Measurements from ENCODE around the gene KIF3B. TPM values are rescaled to one million over a fixed set of nuclear protein-coding genes. Genes with fewer than 3 reads are reported as not detected.
"Not testable (repeated sequence)": the region's sequence is repeated elsewhere in the genome, so short reads cannot be mapped to it uniquely, and the experiment has no call there.

KIF3B gene
- total RNA-seq, 1 experiment from 2014 or later: 21.7 TPM

DNA sequence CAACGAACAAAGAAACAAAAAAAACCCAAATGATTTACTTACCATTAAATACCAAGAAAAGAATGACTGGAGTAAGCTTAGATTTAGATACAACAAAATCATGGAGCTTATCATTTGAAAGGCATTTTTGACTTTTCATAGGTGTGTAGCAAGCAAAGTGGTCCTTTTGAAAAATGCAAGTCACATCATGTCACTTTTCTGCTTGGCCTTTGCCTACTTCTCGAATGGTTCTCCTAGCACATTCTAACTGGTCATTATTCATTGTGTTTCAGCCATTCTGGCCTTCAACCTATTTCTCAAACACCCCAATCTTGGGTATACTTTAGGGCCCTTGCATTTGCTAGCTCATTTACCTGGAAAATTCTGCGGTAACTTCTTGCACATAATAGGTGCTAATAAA lies 103.3 kb downstream of the KIF3B start:
- ChIA-PET CTCF (no interaction called here), POLR2A (interaction anchor here (0.6 to 1.0 kb wide), 3 partner anchors 16 to 21 kb away, joined by 3 to 5 read pairs (median 3); no protein-coding TSS in a partner anchor)
- BruUV-seq (replicated peaks): no TSS peak
- Mint-ChIP-seq H3K4me1 (ENCODE audit: insufficient read depth, unreplicated experiment) (peaks cover 9% of the 10 kb centered on the region), H3K27ac (ENCODE audit: low read depth, unreplicated experiment) (no peak overlapping the region), H3K27me3 (ENCODE audit: insufficient read depth, unreplicated experiment) (no peaks in the 10 kb centered on the region), H3K36me3 (ENCODE audit: insufficient read depth, unreplicated experiment) (peaks cover 55% of the 10 kb centered on the region), H3K4me3 (ENCODE audit: unreplicated experiment) (no peak overlapping the region), H3K9me3 (ENCODE audit: unreplicated experiment) (no peaks in the 10 kb centered on the region)
- no peak for DNase-seq (ENCODE audit: unreplicated experiment)
- intact Hi-C loops (cut with micrococcal nuclease): no loop called here
- no peak for TF ChIP-seq CTCF (IDR thresholded peaks at IDR 0.05; ENCODE audit: unreplicated experiment)

DNA sequence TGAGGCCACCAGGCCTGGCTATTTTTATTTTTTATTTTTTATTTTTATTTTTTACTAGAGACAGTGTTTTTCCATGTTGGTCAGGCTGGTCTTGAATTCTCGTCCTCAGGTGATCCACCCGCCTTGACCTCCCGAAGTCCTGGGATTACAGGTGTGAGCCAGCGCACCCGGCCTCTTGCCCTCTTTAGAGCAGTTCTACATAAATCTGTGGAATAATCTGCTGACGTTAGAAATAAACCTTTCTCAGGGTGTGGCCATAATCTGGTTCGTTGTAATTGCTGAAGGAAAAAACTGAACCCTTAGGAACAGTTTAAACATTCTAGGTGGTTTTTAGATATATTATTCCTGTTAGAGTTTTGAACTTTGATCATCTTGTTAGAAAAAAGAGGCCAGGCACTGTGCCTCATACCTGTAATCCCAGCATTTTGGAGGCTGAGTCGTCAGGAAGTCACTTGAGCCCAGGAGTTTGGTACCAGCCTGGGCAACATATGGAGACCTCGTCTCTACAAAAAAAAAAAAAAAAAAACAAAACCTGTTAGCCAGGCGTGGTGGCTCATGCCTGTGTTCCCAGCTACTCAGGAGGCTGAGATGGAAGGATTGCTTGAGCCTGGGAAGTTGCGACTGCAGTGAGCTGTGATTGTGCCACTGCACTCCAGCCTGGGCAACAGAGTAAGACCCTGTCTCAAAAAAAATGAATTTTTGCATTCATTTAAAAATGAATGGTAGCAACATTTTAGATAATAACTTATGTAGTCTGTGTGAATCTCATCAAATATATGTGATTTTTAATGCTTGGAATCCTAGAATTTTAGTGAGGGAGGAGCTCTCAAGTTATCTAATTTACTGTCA lies 104.9 kb downstream of the KIF3B start:
- no TSS peak for BruUV-seq (replicated peaks)
- no peaks in the 10 kb centered on the region for H3K9me3 Mint-ChIP-seq (ENCODE audit: unreplicated experiment)
- peaks cover 61% of the 10 kb centered on the region for H3K36me3 Mint-ChIP-seq (ENCODE audit: insufficient read depth, unreplicated experiment)
- intact Hi-C loops (cut with micrococcal nuclease): no loop called here
- H3K27ac Mint-ChIP-seq (ENCODE audit: low read depth, unreplicated experiment): no peak overlapping the region
- no peak for TF ChIP-seq CTCF (IDR thresholded peaks at IDR 0.05; ENCODE audit: unreplicated experiment)
- ChIA-PET POLR2A (interaction anchor here (1.0 kb wide), 1 partner anchor 23 kb away, joined by 3 read pairs; no protein-coding TSS in a partner anchor), CTCF (interaction anchor here (0.6 kb wide), 1 partner anchor 8 kb away, joined by 5 read pairs; no protein-coding TSS in a partner anchor)
- H3K4me1 Mint-ChIP-seq (ENCODE audit: insufficient read depth, unreplicated experiment): peaks cover 10% of the 10 kb centered on the region
- no peak for DNase-seq (ENCODE audit: unreplicated experiment)
- H3K4me3 Mint-ChIP-seq (ENCODE audit: unreplicated experiment): no peak overlapping the region
- no peaks in the 10 kb centered on the region for H3K27me3 Mint-ChIP-seq (ENCODE audit: insufficient read depth, unreplicated experiment)

- POLR2A ChIA-PET; H3K27ac Mint-ChIP-seq (ENCODE audit: low read depth, unreplicated experiment): not testable (repeated sequence)
Measured at GRCh38 chr20:32383441-32383840, 106.0 kb downstream of the KIF3B start.

More at GRCh38 chr20:32383441-32383840, 106.0 kb downstream of the KIF3B start:
- CTCF ChIA-PET; DNase-seq (ENCODE audit: unreplicated experiment); H3K9me3 Mint-ChIP-seq (ENCODE audit: unreplicated experiment); BruUV-seq (replicated peaks); H3K4me3 Mint-ChIP-seq (ENCODE audit: unreplicated experiment); intact Hi-C loops (cut with micrococcal nuclease); H3K27me3 Mint-ChIP-seq (ENCODE audit: insufficient read depth, unreplicated experiment): not testable (repeated sequence)
- H3K4me1 Mint-ChIP-seq (ENCODE audit: insufficient read depth, unreplicated experiment): peaks cover 15% of the 10 kb centered on the region
- peaks cover 55% of the 10 kb centered on the region for H3K36me3 Mint-ChIP-seq (ENCODE audit: insufficient read depth, unreplicated experiment)

Other genes starting within 250 kb of the KIF3B start
- gene HCK, start 225.4 kb upstream of the KIF3B start, total RNA-seq (2022): not detected in 2 replicates
- gene TM9SF4, start 167.9 kb upstream of the KIF3B start, total RNA-seq (2022): 50.6 and 52.3 TPM in 2 replicates
- 18.4 and 18.6 TPM in 2 replicates for gene PLAGL2, start 69.9 kb upstream of the KIF3B start, total RNA-seq (2022)
- gene POFUT1, start 69.8 kb upstream of the KIF3B start, total RNA-seq (2022): 43.1 and 43.9 TPM in 2 replicates
- gene ASXL1, start 80.7 kb downstream of the KIF3B start, total RNA-seq (2022): 58.9 and 69.9 TPM in 2 replicates